Astrocyte (in vitro differentiated cells and primary cell): ENCODE results near the gene ZSWIM7. TPM values are rescaled to one million over a fixed set of nuclear protein-coding genes. Genes with fewer than 3 reads are reported as not detected.

Source experiments
- DNase-seq: peaks from one replicate; pipeline ENCODE4 v3.0.0-alpha.2; 2010; ENCODE audit warnings: low read depth
- FAIRE-seq: peaks from 2 replicates; lab custom pipeline; 2011; peaks lifted over from hg19 to GRCh38; lab: Jason Lieb, UNC
- H2AFZ ChIP-seq: 2 replicates; pipeline ENCODE4 v1.6.0; 2012; ENCODE audit warnings: low read depth, low read length, inconsistent platforms
- H3K27ac ChIP-seq: 2 replicates; pipeline ENCODE4 v1.5.1; 2011; ENCODE audit warnings: low read depth, low read length, inconsistent platforms
- H3K27me3 ChIP-seq: 2 replicates; pipeline ENCODE4 v1.6.0; 2011; ENCODE audit warnings: low read length, inconsistent platforms; ENCODE audit not compliant: insufficient read depth
- H3K36me3 ChIP-seq: 2 replicates; pipeline ENCODE4 v1.5.1; 2011; ENCODE audit warnings: low read length, inconsistent platforms; ENCODE audit not compliant: insufficient read depth
- H3K4me1 ChIP-seq: 2 replicates; pipeline ENCODE4 v1.5.1; 2011; ENCODE audit warnings: low read length, inconsistent platforms; ENCODE audit not compliant: insufficient read depth
- H3K4me2 ChIP-seq: 2 replicates; pipeline ENCODE4 v1.6.0; 2012; ENCODE audit warnings: low read length, inconsistent platforms
- H3K4me3 ChIP-seq: 2 replicates; pipeline ENCODE4 v1.5.1; 2011; ENCODE audit warnings: low read depth, mild to moderate bottlenecking, low read length, inconsistent platforms; ENCODE audit not compliant: insufficient read depth
- H3K79me2 ChIP-seq: 2 replicates; pipeline ENCODE4 v1.6.0; 2012; ENCODE audit warnings: mild to moderate bottlenecking, low read length, inconsistent platforms; ENCODE audit not compliant: insufficient read depth
- H3K9ac ChIP-seq: 2 replicates; pipeline ENCODE4 v1.6.0; 2012; ENCODE audit warnings: mild to moderate bottlenecking, low read length, inconsistent platforms
- H3K9me3 ChIP-seq: 2 replicates; pipeline ENCODE4 v1.5.1; 2012; ENCODE audit warnings: low read depth, mild to moderate bottlenecking, low read length, inconsistent platforms; ENCODE audit not compliant: insufficient read depth
- H4K20me1 ChIP-seq: 2 replicates; pipeline ENCODE4 v1.6.0; 2012; ENCODE audit warnings: low read length, inconsistent platforms; ENCODE audit not compliant: insufficient read depth
- H3K27ac Mint-ChIP-seq: one replicate; pipeline ENCODE4 v1.8.0; 2021; ENCODE audit warnings: mild to moderate bottlenecking, mixed read lengths; ENCODE audit not compliant: unreplicated experiment
- H3K27me3 Mint-ChIP-seq: one replicate; pipeline ENCODE4 v1.8.0; 2021; ENCODE audit warnings: low read depth, mixed read lengths; ENCODE audit not compliant: unreplicated experiment
- H3K36me3 Mint-ChIP-seq: one replicate; pipeline ENCODE4 v1.8.0; 2021; ENCODE audit warnings: low read depth, mixed read lengths; ENCODE audit not compliant: unreplicated experiment
- H3K4me1 Mint-ChIP-seq: one replicate; pipeline ENCODE4 v1.8.0; 2021; ENCODE audit warnings: low read depth, mixed read lengths; ENCODE audit not compliant: unreplicated experiment
- H3K4me3 Mint-ChIP-seq: one replicate; pipeline ENCODE4 v1.8.0; 2021; ENCODE audit warnings: mild to moderate bottlenecking, moderate library complexity, mixed read lengths; ENCODE audit not compliant: unreplicated experiment
- H3K9me3 Mint-ChIP-seq: one replicate; pipeline ENCODE4 v1.8.0; 2021; ENCODE audit warnings: mild to moderate bottlenecking, mixed read lengths; ENCODE audit not compliant: unreplicated experiment
- CTCF ChIP-seq: IDR thresholded peaks from 2 replicates; pipeline ENCODE4 v1.5.1; 2011; ENCODE audit warnings: low read depth, mild to moderate bottlenecking, inconsistent platforms, low read length, moderate library complexity; ENCODE audit not compliant: insufficient read depth
- EZH2 ChIP-seq: IDR thresholded peaks from 2 replicates; pipeline ENCODE4 v1.6.1; 2012; ENCODE audit warnings: mild to moderate bottlenecking, low read length, inconsistent platforms; ENCODE audit not compliant: insufficient read depth
- total RNA-seq: library from RNA; stranded (reverse); gene quantifications from 2 replicates; pipeline ENCODE4 v1.2.1, GENCODE V29; 2021

The ZSWIM7 gene
- total RNA-seq, 1 donor from 2014 or later: 21.5 TPM

GRCh38 chr17:16007439-16007838 is 7.9 kb upstream of the ZSWIM7 start:
- no peaks in the 10 kb centered on the region for H3K9me3 ChIP-seq
- DNase-seq: no peak
- peaks cover 13% of the 10 kb centered on the region for H4K20me1 ChIP-seq
- no peak overlapping the region for H2AFZ ChIP-seq
- Mint-ChIP-seq H3K36me3 (peaks cover 26% of the 10 kb centered on the region), H3K4me1 (no peaks in the 10 kb centered on the region), H3K27ac (no peak overlapping the region), H3K9me3 (no peaks in the 10 kb centered on the region), H3K4me3 (no peak overlapping the region), H3K27me3 (no peaks in the 10 kb centered on the region)
- no peaks in the 10 kb centered on the region for H3K4me1 ChIP-seq
- H3K79me2 ChIP-seq: peaks cover 55% of the 10 kb centered on the region
- H3K9ac ChIP-seq: no peak overlapping the region
- no peak for FAIRE-seq
- H3K27ac ChIP-seq: no peak overlapping the region
- H3K4me3 ChIP-seq: no peak overlapping the region
- H3K4me2 ChIP-seq: no peak overlapping the region
- no peaks in the 10 kb centered on the region for H3K27me3 ChIP-seq
- peaks cover 72% of the 10 kb centered on the region for H3K36me3 ChIP-seq
- TF ChIP-seq EZH2 (no peak), CTCF (no peak)

GRCh38 chr17:16005636-16006035 is 6.1 kb upstream of the ZSWIM7 start:
- H2AFZ ChIP-seq: no peak overlapping the region
- DNase-seq (no peak), FAIRE-seq (no peak)

More at GRCh38 chr17:16005636-16006035, 6.1 kb upstream of the ZSWIM7 start:
- TF ChIP-seq EZH2 (no peak), CTCF (no peak)
- peaks cover 8% of the 10 kb centered on the region for H3K4me1 Mint-ChIP-seq
- H3K4me3 Mint-ChIP-seq: no peak overlapping the region
- peaks cover 37% of the 10 kb centered on the region for H3K36me3 Mint-ChIP-seq
- peaks cover 55% of the 10 kb centered on the region for H3K79me2 ChIP-seq
- H3K27ac Mint-ChIP-seq: no peak overlapping the region
- H4K20me1 ChIP-seq: peaks cover 28% of the 10 kb centered on the region
- no peaks in the 10 kb centered on the region for H3K9me3 ChIP-seq
- H3K9ac ChIP-seq: no peak overlapping the region
- peaks cover 8% of the 10 kb centered on the region for H3K4me1 ChIP-seq
- H3K9me3 Mint-ChIP-seq: no peaks in the 10 kb centered on the region
- H3K27ac ChIP-seq: no peak overlapping the region
- H3K4me3 ChIP-seq: no peak overlapping the region
- no peak overlapping the region for H3K4me2 ChIP-seq
- no peaks in the 10 kb centered on the region for H3K27me3 Mint-ChIP-seq
- H3K36me3 ChIP-seq: peaks cover 69% of the 10 kb centered on the region
- H3K27me3 ChIP-seq: no peaks in the 10 kb centered on the region
